Measurements from ENCODE around the gene WWOX. TPM values are rescaled to one million over a fixed set of nuclear protein-coding genes. Genes with fewer than 3 reads are reported as not detected.
A peak's percentile ranks its signal among the peaks of the same experiment; 100 is the strongest.

The WWOX gene
- total RNA-seq, 6 experiments from 2014 or later, result 13.0 to 24.3 (median 16.5) TPM

DNA sequence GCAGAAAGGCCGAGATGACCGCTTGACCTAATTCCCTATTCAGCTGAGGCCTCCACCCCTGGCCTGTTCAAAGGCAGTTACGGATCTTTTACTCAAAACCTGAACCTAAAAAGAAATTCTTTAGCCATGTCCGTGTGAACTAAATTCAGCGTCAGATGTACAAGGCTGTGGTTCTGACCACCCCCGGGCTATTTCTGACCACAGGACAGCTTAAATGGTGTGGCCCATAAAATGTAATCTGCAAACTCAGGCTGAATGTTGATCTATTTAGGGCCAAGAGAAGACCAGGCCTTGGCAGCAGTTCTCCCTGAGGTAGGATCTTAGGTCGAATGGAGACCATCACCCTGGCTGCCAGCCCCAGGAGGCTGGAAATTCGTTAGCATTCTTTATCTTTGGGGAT, 485.5 kb downstream of the WWOX start:
- Histone ChIP-seq H3K27me3 (no peaks in the 10 kb centered on the region), H3K4me1 (no peaks in the 10 kb centered on the region), H3K9me3 (no peaks in the 10 kb centered on the region), H3K4me3 (no peak overlapping the region), H3K27ac (no peak overlapping the region), H3K36me3 (no peaks in the 10 kb centered on the region)
- TF ChIP-seq POLR2A (IDR thresholded peaks at IDR 0.05), result no peak
- TF ChIP-seq, protein P1, sequence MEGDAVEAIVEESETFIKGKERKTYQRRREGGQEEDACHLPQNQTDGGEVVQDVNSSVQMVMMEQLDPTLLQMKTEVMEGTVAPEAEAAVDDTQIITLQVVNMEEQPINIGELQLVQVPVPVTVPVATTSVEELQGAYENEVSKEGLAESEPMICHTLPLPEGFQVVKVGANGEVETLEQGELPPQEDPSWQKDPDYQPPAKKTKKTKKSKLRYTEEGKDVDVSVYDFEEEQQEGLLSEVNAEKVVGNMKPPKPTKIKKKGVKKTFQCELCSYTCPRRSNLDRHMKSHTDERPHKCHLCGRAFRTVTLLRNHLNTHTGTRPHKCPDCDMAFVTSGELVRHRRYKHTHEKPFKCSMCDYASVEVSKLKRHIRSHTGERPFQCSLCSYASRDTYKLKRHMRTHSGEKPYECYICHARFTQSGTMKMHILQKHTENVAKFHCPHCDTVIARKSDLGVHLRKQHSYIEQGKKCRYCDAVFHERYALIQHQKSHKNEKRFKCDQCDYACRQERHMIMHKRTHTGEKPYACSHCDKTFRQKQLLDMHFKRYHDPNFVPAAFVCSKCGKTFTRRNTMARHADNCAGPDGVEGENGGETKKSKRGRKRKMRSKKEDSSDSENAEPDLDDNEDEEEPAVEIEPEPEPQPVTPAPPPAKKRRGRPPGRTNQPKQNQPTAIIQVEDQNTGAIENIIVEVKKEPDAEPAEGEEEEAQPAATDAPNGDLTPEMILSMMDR (IDR thresholded peaks at IDR 0.05), result no peak
- DNase-seq (no peak), ATAC-seq (no peak)
- intact Hi-C loops (cut with DNase I), result no loop called here
- 78% methylated on average over 5 of the region's 8 CpGs for WGBS (ENCODE audit: insufficient coverage, low coverage, low lambda C conversion rate, missing lambda C conversion rate)

DNA sequence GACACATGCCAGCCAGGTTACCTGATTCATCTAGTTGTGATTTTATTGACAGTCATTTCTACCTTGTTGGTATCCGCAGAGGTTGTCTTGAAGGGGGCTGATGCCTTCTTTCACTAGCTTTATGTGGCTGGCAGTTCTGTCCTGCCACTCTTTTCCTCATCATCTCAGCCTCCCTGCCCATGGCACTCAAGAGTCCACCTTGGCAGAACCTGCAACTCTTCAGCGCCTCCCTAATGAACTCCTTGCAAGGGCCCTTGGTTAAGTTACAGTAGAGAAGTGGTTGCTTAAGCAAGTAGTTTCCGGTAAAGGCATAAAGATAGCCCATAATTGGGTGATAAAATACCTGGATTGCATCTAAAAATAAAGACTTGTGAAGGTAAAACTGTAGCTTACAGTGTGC, 489.9 kb downstream of the WWOX start:
- H3K9me3 ChIP-seq, result no peaks in the 10 kb centered on the region
- H3K27me3 ChIP-seq, result no peaks in the 10 kb centered on the region
- TF ChIP-seq, protein P1 (IDR thresholded peaks at IDR 0.05), result no peak
- TF ChIP-seq POLR2A (IDR thresholded peaks at IDR 0.05), result no peak
- H3K4me3 ChIP-seq, result no peak overlapping the region
- peaks cover 0 to 25% (median 5%) of the 10 kb centered on the region in 4 donors for H3K4me1 ChIP-seq
- H3K27ac ChIP-seq, result no peak overlapping the region
- WGBS (ENCODE audit: insufficient coverage, low coverage, low lambda C conversion rate, missing lambda C conversion rate), result 97% methylated on average over 3 of the region's 3 CpGs
- ATAC-seq (no peak), DNase-seq (no peak)
- no peaks in the 10 kb centered on the region for H3K36me3 ChIP-seq
- intact Hi-C loops (cut with DNase I), result no loop called here

DNA sequence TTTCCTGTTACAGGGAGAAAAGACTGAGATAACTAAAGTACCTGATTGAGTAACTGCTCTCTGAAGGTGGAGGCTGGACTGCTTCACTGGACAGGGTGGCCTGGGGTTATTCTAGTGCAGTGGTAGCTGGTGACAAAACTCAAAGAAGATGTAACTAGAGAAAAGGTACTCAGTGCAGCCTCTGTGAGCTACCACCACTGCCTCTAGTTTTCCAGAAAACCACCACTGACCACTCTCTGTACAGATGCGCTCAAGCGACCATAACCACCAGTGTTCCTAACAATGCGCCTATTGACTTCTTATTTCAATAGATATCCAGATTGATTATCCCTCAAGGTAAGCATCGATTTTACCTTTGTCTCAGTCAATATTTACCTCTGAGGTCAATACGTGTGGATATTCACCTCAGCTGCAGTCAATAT, 492.2 kb downstream of the WWOX start:
- intact Hi-C loops (cut with DNase I), result no loop called here
- 34% methylated on average over 4 of the region's 5 CpGs for WGBS (ENCODE audit: insufficient coverage, low coverage, low lambda C conversion rate, missing lambda C conversion rate)
- peak; percentile 72 to 89 (median 84) for ATAC-seq
- Histone ChIP-seq H3K36me3 (no peaks in the 10 kb centered on the region), H3K9me3 (no peaks in the 10 kb centered on the region), H3K4me3 (no peak overlapping the region), H3K4me1 (peaks cover 0 to 32% (median 8%) of the 10 kb centered on the region in 4 donors), H3K27me3 (no peaks in the 10 kb centered on the region), H3K27ac (peak overlapping the region in 1 of 3 donors; percentile 41)
- peak in 1 of 3 donors; percentile 55 for DNase-seq
- TF ChIP-seq, protein P1 (IDR thresholded peaks at IDR 0.05), result no peak
- no peak for TF ChIP-seq POLR2A (IDR thresholded peaks at IDR 0.05)

DNA sequence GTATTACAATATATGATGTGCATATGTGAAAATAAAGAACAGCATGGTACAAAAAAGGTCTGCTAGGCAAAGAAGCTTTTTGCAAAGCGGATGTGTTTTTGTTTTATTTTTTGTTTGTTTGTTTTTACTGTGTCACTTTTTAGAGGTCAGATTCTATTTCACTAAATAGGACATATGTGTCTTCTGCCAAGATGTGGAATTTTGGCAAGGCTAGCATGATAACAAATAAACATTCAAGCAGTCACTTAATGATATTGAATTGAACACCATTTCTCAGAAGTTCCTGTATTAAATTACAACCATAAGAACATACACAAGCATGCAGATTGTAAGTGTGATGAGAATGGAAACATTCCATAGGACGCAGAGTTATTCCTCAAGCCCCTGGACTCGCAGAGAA, 492.7 kb downstream of the WWOX start:
- H3K4me1 ChIP-seq, result peaks cover 0 to 34% (median 10%) of the 10 kb centered on the region in 4 donors
- no peaks in the 10 kb centered on the region for H3K9me3 ChIP-seq
- peak overlapping the region in 1 of 3 donors; percentile 41 for H3K27ac ChIP-seq
- intact Hi-C loops (cut with DNase I), result no loop called here
- peak in 3 of 4 donors; percentile 22 to 50 (median 38) for ATAC-seq
- DNase-seq, result no peak
- H3K4me3 ChIP-seq, result no peak overlapping the region
- no peak for TF ChIP-seq POLR2A (IDR thresholded peaks at IDR 0.05)
- TF ChIP-seq, protein P1 (IDR thresholded peaks at IDR 0.05), result no peak
- H3K36me3 ChIP-seq, result no peaks in the 10 kb centered on the region
- whole genome bisulfite sequencing (ENCODE audit: insufficient coverage, low coverage, low lambda C conversion rate, missing lambda C conversion rate), result 33% methylated on average over 3 of the region's 3 CpGs
- H3K27me3 ChIP-seq, result no peaks in the 10 kb centered on the region

DNA sequence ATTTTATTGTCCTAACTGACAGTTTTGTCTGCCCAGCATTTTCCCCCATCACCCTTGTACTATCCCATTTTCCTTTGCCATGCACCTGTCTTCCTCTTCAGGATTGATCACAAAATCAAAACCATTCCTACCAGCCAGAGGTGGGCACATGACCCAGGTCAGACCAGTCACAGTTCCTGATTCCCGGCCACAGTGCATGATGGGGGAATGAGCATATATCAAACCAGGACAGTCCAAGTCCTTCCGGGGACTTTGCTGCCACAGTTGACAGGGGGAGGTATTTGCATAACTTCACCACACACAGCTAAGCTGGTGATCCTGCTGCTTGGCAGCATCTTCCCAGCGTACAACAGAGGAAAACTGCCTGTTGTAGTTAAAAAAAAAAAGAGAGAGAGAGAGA, 493.9 kb downstream of the WWOX start:
- Histone ChIP-seq H3K27me3 (no peaks in the 10 kb centered on the region), H3K36me3 (no peaks in the 10 kb centered on the region), H3K4me3 (no peak overlapping the region), H3K27ac (no peak overlapping the region), H3K4me1 (peaks cover 0 to 46% (median 14%) of the 10 kb centered on the region in 4 donors), H3K9me3 (no peaks in the 10 kb centered on the region)
- ATAC-seq, result peak in 2 of 4 donors; percentile 23 to 57
- WGBS (ENCODE audit: insufficient coverage, low coverage, low lambda C conversion rate, missing lambda C conversion rate), result 59% methylated on average over 3 of the region's 3 CpGs
- no peak for TF ChIP-seq POLR2A (IDR thresholded peaks at IDR 0.05)
- TF ChIP-seq, protein P1 (IDR thresholded peaks at IDR 0.05), result no peak
- intact Hi-C loops (cut with DNase I), result no loop called here
- DNase-seq, result no peak

Measured in right lobe of liver (tissue), 6 donors.